NCI-H187 treated with DMSO at 0.1 percent for 48 hours (cell line): ENCODE results near the gene ZFYVE28.

ENCODE experiments used
- DNase-seq: peaks from one replicate; lab custom pipeline; 2025; lab: John Stamatoyannopoulos, UW

ZFYVE28 gene

GRCh38 chr4:2258091-2259035 is 160.1 kb downstream of the ZFYVE28 start:
- DNase-seq, result no peak

GRCh38 chr4:2257361-2258081 is 160.9 kb downstream of the ZFYVE28 start:
- no peak for DNase-seq

- no peak for DNase-seq
Observed at GRCh38 chr4:2256781-2257191, 161.7 kb downstream of the ZFYVE28 start.

GRCh38 chr4:2256156-2256731 is 162.2 kb downstream of the ZFYVE28 start:
- DNase-seq, result no peak

GRCh38 chr4:2255501-2256155 is 162.8 kb downstream of the ZFYVE28 start:
- DNase-seq, result no peak

- DNase-seq, result no peak
Observed at GRCh38 chr4:2254665-2255500, 163.6 kb downstream of the ZFYVE28 start.

- no peak for DNase-seq
Observed at GRCh38 chr4:2253160-2254084, 165.0 kb downstream of the ZFYVE28 start.

GRCh38 chr4:2252530-2253091 is 165.8 kb downstream of the ZFYVE28 start:
- DNase-seq, result no peak

GRCh38 chr4:2251795-2252529 is 166.5 kb downstream of the ZFYVE28 start:
- DNase-seq, result no peak

- no peak for DNase-seq
Observed at GRCh38 chr4:2251073-2251794, 167.2 kb downstream of the ZFYVE28 start.

GRCh38 chr4:2250357-2251072 is 167.9 kb downstream of the ZFYVE28 start:
- no peak for DNase-seq

GRCh38 chr4:2249526-2250356 is 168.7 kb downstream of the ZFYVE28 start:
- no peak for DNase-seq

GRCh38 chr4:2248821-2249261 is 169.6 kb downstream of the ZFYVE28 start:
- no peak for DNase-seq

GRCh38 chr4:2248044-2248780 is 170.2 kb downstream of the ZFYVE28 start:
- DNase-seq, result no peak

GRCh38 chr4:2247128-2248043 is 171.1 kb downstream of the ZFYVE28 start:
- DNase-seq, result no peak
